ENCODE data around the gene JCAD. TPM values are rescaled to one million over a fixed set of nuclear protein-coding genes. Genes with fewer than 3 reads are reported as not detected.

JCAD gene
- total and polyA plus RNA-seq, 2 of the 8 experiments (the other 6 are each of a cell fraction or from before 2014, with no cell fraction given), result 0.56 to 5.2 TPM

DNA sequence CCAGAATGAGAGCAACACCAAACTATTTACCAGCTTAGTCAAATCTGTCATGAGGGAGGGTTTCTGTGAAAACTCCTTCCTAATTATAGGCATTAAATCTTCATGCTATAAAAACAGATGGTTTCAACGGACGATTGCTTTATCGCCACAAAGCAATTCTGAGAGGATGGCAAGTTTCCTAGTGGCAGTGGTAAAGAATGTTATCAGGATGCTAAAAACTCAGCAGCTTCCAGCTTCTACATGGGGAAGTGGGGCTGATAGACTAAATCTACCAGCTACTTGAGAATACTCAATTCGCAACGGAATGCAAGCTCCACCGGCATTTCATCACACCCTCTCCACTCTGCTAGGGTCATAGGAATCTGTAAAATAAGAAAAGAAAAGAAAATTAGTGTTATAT is 41.8 kb downstream of the JCAD start:
- H4K8ac ChIP-seq (ENCODE audit: extremely low read depth, insufficient read depth, low read length), result no peak overlapping the region
- H3K9me3 ChIP-seq (ENCODE audit: insufficient read depth in 2 of 2, low read depth in 1 of 2, low read length in 1 of 2), result no peaks in the 10 kb centered on the region
- no peaks in the 10 kb centered on the region for H4K20me1 ChIP-seq (replicated peaks in 1 of 2; ENCODE audit: control insufficient read depth in 1 of 2, insufficient read depth in 2 of 2, low read length in 2 of 2)
- no peak for FAIRE-seq
- no peak overlapping the region for H3K18ac ChIP-seq (ENCODE audit: extremely low read depth, low read length)
- no peak overlapping the region for H3K14ac ChIP-seq (ENCODE audit: insufficient read length)
- WGBS, 2 experiments (ENCODE audit: extremely low coverage in 1 of 2, insufficient coverage in 1 of 2, insufficient read length in 1 of 2, insufficient replicate concordance in 2 of 2, low coverage in 1 of 2, low lambda C conversion rate in 2 of 2, missing lambda C conversion rate in 1 of 2), result 90% methylated on average over 6 of the region's 6 CpGs; no CpG with 5 or more reads in 1 of the 2 experiments
- no peak overlapping the region for H3K23ac ChIP-seq (ENCODE audit: insufficient read length)
- H2BK5ac ChIP-seq (ENCODE audit: low read depth, low read length), result no peak overlapping the region
- no peak overlapping the region for H2BK120ac ChIP-seq (replicated peaks; ENCODE audit: low read depth, low read length)
- no peak overlapping the region for H4K91ac ChIP-seq (replicated peaks; ENCODE audit: insufficient read length, low read length)
- H3K9ac ChIP-seq (replicated peaks in 1 of 4; ENCODE audit: extremely low read depth in 1 of 4, low read depth in 3 of 4, low read length in 3 of 4), result no peak overlapping the region
- H3K4me1 ChIP-seq (replicated peaks in 1 of 4; ENCODE audit: control insufficient read depth in 3 of 4, insufficient read depth in 4 of 4, low read length in 3 of 4), result no peaks in the 10 kb centered on the region; a peak in 1 of 7 replicates
- no peak overlapping the region for H3K56ac ChIP-seq (replicated peaks; ENCODE audit: insufficient read length, low read depth, low read length)
- H2BK15ac ChIP-seq (ENCODE audit: low read length), result no peak overlapping the region
- no peaks in the 10 kb centered on the region for H3K23me2 ChIP-seq (ENCODE audit: low read depth, low read length)
- no peak overlapping the region for H2BK12ac ChIP-seq (ENCODE audit: low read depth, low read length)
- H2BK20ac ChIP-seq (ENCODE audit: low read length), result no peak overlapping the region
- H3K4me2 ChIP-seq (ENCODE audit: insufficient read depth in 1 of 2, low read depth in 2 of 2, low read length in 2 of 2), result no peak overlapping the region
- H3K27ac ChIP-seq (ENCODE audit: low read depth, low read length), result no peak overlapping the region
- no peaks in the 10 kb centered on the region for H3K79me1 ChIP-seq (ENCODE audit: low read depth, low read length)
- TF ChIP-seq RXRA (IDR thresholded peaks at IDR 0.05; ENCODE audit: insufficient read depth, low read depth, low read length) (no peak), TAF7 (optimal IDR thresholded peaks at IDR 0.05; ENCODE audit: borderline replicate concordance, low read depth, low read length) (no peak), CHD2 (IDR thresholded peaks at IDR 0.05; ENCODE audit: low read length) (no peak), MAFK (IDR thresholded peaks at IDR 0.05; ENCODE audit: low read depth, low read length) (no peak), CREB1 (IDR thresholded peaks at IDR 0.05) (no peak), SUZ12 (IDR thresholded peaks at IDR 0.05; ENCODE audit: low read length) (no peak)
- TF ChIP-seq, protein P1, sequence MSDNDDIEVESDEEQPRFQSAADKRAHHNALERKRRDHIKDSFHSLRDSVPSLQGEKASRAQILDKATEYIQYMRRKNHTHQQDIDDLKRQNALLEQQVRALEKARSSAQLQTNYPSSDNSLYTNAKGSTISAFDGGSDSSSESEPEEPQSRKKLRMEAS (IDR thresholded peaks at IDR 0.05), result no peak
- no peak overlapping the region for H3K4ac ChIP-seq (replicated peaks; ENCODE audit: insufficient read length, low read depth, low read length)
- H2AK5ac ChIP-seq (ENCODE audit: low read depth, low read length), result no peak overlapping the region
- no peak for DNase-seq (ENCODE audit: low read depth in 1 of 2, low spot score in 2 of 2)
- no peak overlapping the region for H4K5ac ChIP-seq (ENCODE audit: insufficient read length, low read depth, low read length)
- no peak overlapping the region for H3K4me3 ChIP-seq (ENCODE audit: extremely low read depth in 1 of 4, insufficient read depth in 2 of 4, low read depth in 3 of 4, low read length in 4 of 4)
- H3K27me3 ChIP-seq (replicated peaks in 1 of 4; ENCODE audit: control insufficient read depth in 3 of 4, extremely low read depth in 1 of 4, insufficient read depth in 3 of 4, low read length in 3 of 4), result no peaks in the 10 kb centered on the region
- H3K79me2 ChIP-seq (ENCODE audit: control insufficient read depth in 1 of 2, insufficient read depth in 2 of 2, low read length in 2 of 2), result no peaks in the 10 kb centered on the region
- H3K36me3 ChIP-seq (ENCODE audit: control insufficient read depth in 2 of 4, insufficient read depth in 4 of 4, low read length in 3 of 4), result no peaks in the 10 kb centered on the region
- CTCF ChIA-PET (ENCODE audit: partially characterized antibody), result interaction anchor here (0.9 to 1.9 kb wide), 2 partner anchors 16 to 19 kb away, joined by 4 to 6 read pairs; no protein-coding TSS in a partner anchor
- no peak overlapping the region for H2AFZ ChIP-seq (ENCODE audit: low read length)
- POLR2A ChIA-PET (ENCODE audit: partially characterized antibody), result no interaction called here
